Spleen (tissue), 11 donors: ENCODE results near the gene KCNJ18. TPM values are rescaled to one million over a fixed set of nuclear protein-coding genes. Genes with fewer than 3 reads are reported as not detected.
"Not testable (repeated sequence)": the region's sequence is repeated elsewhere in the genome, so short reads cannot be mapped to it uniquely, and the experiment has no call there.

Experiments used
- DNase-seq: peaks from one replicate; pipeline ENCODE4 v3.0.0-alpha.2; 2020
- H3K27ac ChIP-seq, 8 donors: fragments of 200-600 bp; sonication (generic) in 7 of 8; 1 replicate in 4 of 8; 2 replicates in 4 of 8; pipeline versions ENCODE4 v1.5.0 to v1.8.0; 2016 to 2021; ENCODE audit warnings: inconsistent platforms in 4 of 8, mild to moderate bottlenecking in 4 of 8, moderate library complexity in 1 of 8
- H3K27me3 ChIP-seq, 7 donors: fragments of 200-600 bp; sonication (generic) in 6 of 7; replicated peaks in 1 of 7; 1 replicate in 4 of 7; 2 replicates in 3 of 7; pipeline versions ENCODE4 v1.5.0 to v1.8.0; 2016 to 2021; ENCODE audit warnings: inconsistent platforms in 3 of 7, mild to moderate bottlenecking in 1 of 7
- H3K36me3 ChIP-seq, 6 donors: fragments of 200-600 bp; sonication (generic) in 5 of 6; 1 replicate in 4 of 6; 2 replicates in 2 of 6; pipeline versions ENCODE4 v1.5.0 to v1.8.0; 2016 to 2021; ENCODE audit warnings: inconsistent platforms in 2 of 6
- H3K4me1 ChIP-seq, 6 donors: fragments of 200-600 bp; sonication (generic) in 5 of 6; 1 replicate in 3 of 6; 2 replicates in 3 of 6; pipeline versions ENCODE4 v1.5.0 to v1.8.0; 2016 to 2021; ENCODE audit warnings: inconsistent platforms in 3 of 6
- H3K4me3 ChIP-seq, 8 donors: fragments of 200-600 bp; sonication (generic) in 7 of 8; 1 replicate in 4 of 8; 2 replicates in 4 of 8; pipeline versions ENCODE4 v1.5.0 to v1.8.0; 2016 to 2021; ENCODE audit warnings: inconsistent platforms in 4 of 8, mild to moderate bottlenecking in 4 of 8, moderate library complexity in 2 of 8
- H3K9me3 ChIP-seq, 8 donors: fragments of 200-600 bp; sonication (generic) in 7 of 8; 1 replicate in 4 of 8; 2 replicates in 4 of 8; pipeline versions ENCODE4 v1.5.0 to v1.8.0; 2016 to 2021; ENCODE audit warnings: inconsistent platforms in 4 of 8
- CTCF ChIP-seq, 11 experiments: fragments of 200-600 bp in 7 of 11; fragments of 450-650 bp in 4 of 11; sonication (generic) in 4 of 11; IDR thresholded peaks in 8 of 11; conservative IDR thresholded peaks in 3 of 11; 1 replicate in 7 of 11; 2 replicates in 4 of 11; pipeline versions ENCODE4 v1.4.0 to v1.8.0; 2016 to 2021; ENCODE audit warnings: antibody characterized with exemption in 11 of 11, inconsistent platforms in 4 of 11, mild to moderate bottlenecking in 1 of 11
- POLR2A ChIP-seq, 3 donors: fragments of 450-650 bp; IDR thresholded peaks; one replicate each; pipeline ENCODE4 v1.5.1; 2017; ENCODE audit warnings: antibody characterized with exemption in 3 of 3, mild to moderate bottlenecking in 1 of 3
- POLR2AphosphoS5 ChIP-seq, 3 donors: sonication (generic); formaldehyde crosslinking; IDR thresholded peaks; one replicate each; pipeline ENCODE4 v1.5.1; 2017; ENCODE audit warnings: antibody characterized with exemption in 3 of 3
- WGBS, 5 donors: extraction: QIAGEN DNeasy Blood & Tissue Kit in 3 of 5; methylation state at CpG; one replicate each; pipeline versions ENCODE4 v1.1.5 to v1.1.7; 2013 to 2018; 5-methylcytosine and 5-hydroxymethylcytosine counted together
- intact Hi-C: fragments of 100-400 bp; cut with DNase I; formaldehyde crosslinking; loops from one replicate; pipeline ENCODE4 v1.15.0; 2023; ENCODE audit warnings: low total_unique reads
- polyA plus RNA-seq, 3 donors: library from polyadenylated mRNA; stranded (reverse); fragments of 200-250 nt; gene quantifications; one replicate each; pipeline ENCODE4 v1.2.1, GENCODE V29; 2013
- total RNA-seq, 7 donors: library from RNA; depleted of rRNA in 3 of 7; stranded (reverse); fragments of >200 nt in 3 of 7; fragmentation: NEBNext Ultra II Directional in 4 of 7; extraction: Animal tissue kit (Norgen Biotek cat#: 25700) in 4 of 7; gene quantifications; one replicate each; pipeline versions ENCODE4 v1.1.0 to v1.2.1, GENCODE V29; 2016 to 2021
- donor health status: healthy with polysubstance abuse.
- donor health status: DM: no; HTN: no; CAD: no; lungs with moderate emphysema.
- donor health status: DM: no; HTN: no; CAD: no.
- donor health status: Bipolar disorder and iron deficiency.
- donor health status: healthy.
- donor health status: DM: no; HTN: no; CAD: no.
- donor health status: DM: yes; HTN: yes; CAD: no.

Gene KCNJ18
- total and polyA plus RNA-seq, 10 donors, result not detected

DNA sequence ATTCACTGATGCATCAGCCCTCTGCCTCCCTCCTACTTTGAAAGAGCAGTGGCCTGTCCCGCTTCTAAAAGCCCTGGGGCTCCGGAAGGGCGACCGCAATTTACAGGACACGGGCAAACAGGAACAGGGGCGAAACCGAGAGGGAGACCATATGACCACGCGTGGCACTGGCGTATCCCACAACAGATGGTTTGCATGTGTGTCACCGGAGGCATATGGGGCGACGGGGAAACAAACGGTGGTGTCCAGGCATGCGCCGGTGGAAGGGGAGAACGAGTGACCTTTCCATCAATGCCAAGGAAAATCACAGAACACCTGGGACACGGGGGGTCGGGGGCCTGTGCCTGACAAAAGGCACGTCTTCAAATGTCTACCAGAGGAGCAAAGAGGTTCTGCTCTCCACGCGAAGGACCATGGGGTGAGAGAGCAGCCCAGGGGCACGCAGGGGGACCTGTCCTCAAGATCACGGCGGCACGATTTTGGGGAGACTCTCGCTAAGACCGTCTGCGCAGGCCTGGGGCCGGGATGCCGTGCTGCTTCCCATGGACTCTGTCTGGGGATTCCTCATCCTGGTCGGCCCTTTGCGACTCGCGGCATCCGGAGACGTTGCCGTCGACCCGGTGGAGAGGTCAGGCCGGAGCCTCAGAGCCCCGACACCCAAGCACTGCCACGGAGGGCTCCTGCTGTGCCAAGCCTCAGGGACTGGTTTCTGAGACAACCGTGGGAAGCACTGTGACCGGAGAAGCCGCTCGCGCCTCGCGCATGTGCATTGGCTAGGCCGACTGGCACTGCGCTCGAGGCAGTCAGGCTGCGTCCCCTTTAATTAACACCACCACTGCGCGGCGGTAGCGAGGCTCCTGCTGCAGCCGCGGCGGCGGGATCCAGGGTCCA is 12.8 kb upstream of the KCNJ18 start:
- no peak overlapping the region for H3K4me3 ChIP-seq
- 62 to 88% (median 83%) methylated on average over 53 to 62 of the region's 62 CpGs for WGBS, 5 donors
- intact Hi-C loops, result no loop called here
- no peak overlapping the region for H3K27ac ChIP-seq
- peaks cover 0 to 32% (median under 1%) of the 10 kb centered on the region in 8 donors for H3K9me3 ChIP-seq
- no peaks in the 10 kb centered on the region for H3K36me3 ChIP-seq
- no peaks in the 10 kb centered on the region for H3K4me1 ChIP-seq
- TF ChIP-seq POLR2A (IDR thresholded peaks at IDR 0.05) (no peak), CTCF (IDR thresholded peaks at IDR 0.05 in 8 of 11, conservative IDR thresholded peaks at IDR 0.05 in 3 of 11) (no peak), POLR2AphosphoS5 (IDR thresholded peaks at IDR 0.05) (no peak)
- peak; percentile 71 for DNase-seq
- peaks cover 0 to 8% (median 0%) of the 10 kb centered on the region in 7 donors for H3K27me3 ChIP-seq

DNA sequence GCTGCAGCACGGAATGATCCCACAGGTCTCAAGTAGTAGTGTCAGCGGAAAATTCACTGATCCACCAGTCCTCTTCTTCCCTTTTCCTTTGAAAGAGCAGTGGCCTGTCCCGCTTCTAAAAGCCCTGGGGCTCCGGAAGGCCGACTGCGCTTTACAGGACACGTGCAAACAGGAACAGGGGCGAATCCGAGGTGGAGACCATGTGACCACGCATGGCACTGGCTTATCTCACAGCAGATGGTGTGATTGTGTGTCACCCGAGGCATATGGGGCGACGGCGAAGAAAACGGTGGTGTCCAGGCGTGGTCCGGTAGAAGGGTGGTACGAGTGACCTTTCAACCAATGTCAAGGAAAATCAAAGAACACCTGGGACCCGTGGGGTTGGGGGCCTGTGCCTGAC is 12.0 kb upstream of the KCNJ18 start:
- peak; percentile 78 for DNase-seq
- H3K36me3 ChIP-seq, result no peaks in the 10 kb centered on the region
- no peak overlapping the region for H3K27ac ChIP-seq
- H3K4me1 ChIP-seq, result no peaks in the 10 kb centered on the region
- no peak overlapping the region for H3K4me3 ChIP-seq
- intact Hi-C loops, result no loop called here
- TF ChIP-seq POLR2A (IDR thresholded peaks at IDR 0.05) (no peak), CTCF (IDR thresholded peaks at IDR 0.05 in 8 of 11, conservative IDR thresholded peaks at IDR 0.05 in 3 of 11) (no peak), POLR2AphosphoS5 (IDR thresholded peaks at IDR 0.05) (no peak)
- H3K9me3 ChIP-seq, result peaks cover 0 to 27% (median 0%) of the 10 kb centered on the region in 8 donors
- 80 to 87% (median 81%) methylated on average over 19 of the region's 19 CpGs for WGBS, 5 donors
- H3K27me3 ChIP-seq, result peaks cover 0 to 8% (median 0%) of the 10 kb centered on the region in 7 donors

GRCh38 chr17:21680850-21681351 is 11.4 kb upstream of the KCNJ18 start:
- H3K27ac ChIP-seq, intact Hi-C loops, H3K4me1 ChIP-seq, H3K4me3 ChIP-seq, H3K36me3 ChIP-seq, H3K27me3 ChIP-seq: not testable (repeated sequence)
- DNase-seq, result peak; percentile 69
- WGBS, 5 donors, result 56 to 83% (median 77%) methylated on average over 29 to 42 of the region's 42 CpGs
- H3K9me3 ChIP-seq, result peaks cover 0 to 22% (median 0%) of the 10 kb centered on the region in 8 donors

GRCh38 chr17:21681576-21681975 is 10.7 kb upstream of the KCNJ18 start:
- WGBS, 5 donors, result 83 to 86% (median 83%) methylated on average over 17 to 20 of the region's 20 CpGs
- H3K4me1 ChIP-seq, H3K4me3 ChIP-seq, H3K36me3 ChIP-seq, H3K27ac ChIP-seq, intact Hi-C loops, H3K27me3 ChIP-seq: not testable (repeated sequence)
- peak; percentile 62 for DNase-seq
- peaks cover 0 to 18% (median 0%) of the 10 kb centered on the region in 8 donors for H3K9me3 ChIP-seq

DNA sequence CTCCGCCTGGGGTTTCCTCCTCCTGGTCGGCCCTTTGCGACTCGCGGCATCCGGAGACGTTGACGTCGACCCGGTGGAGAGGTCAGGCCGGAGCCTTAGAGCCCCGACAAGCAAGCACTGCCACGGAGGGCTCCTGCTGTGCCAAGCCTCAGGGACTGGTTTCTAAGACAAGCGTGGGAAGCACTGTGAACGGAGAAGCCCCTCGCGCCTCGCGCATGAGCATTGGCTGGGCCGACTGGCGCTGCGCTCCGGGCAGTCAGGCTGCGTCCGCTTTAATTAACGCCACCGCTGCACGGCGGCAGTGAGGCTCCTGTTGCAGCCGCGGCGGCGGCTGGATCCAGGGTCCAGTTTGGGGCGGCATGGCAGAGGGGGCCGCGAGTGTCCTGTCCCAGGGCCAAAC is 10.2 kb upstream of the KCNJ18 start:
- peak; percentile 53 for DNase-seq
- H3K4me1 ChIP-seq, H3K4me3 ChIP-seq, H3K36me3 ChIP-seq, H3K27ac ChIP-seq, intact Hi-C loops, H3K27me3 ChIP-seq: not testable (repeated sequence)
- 85 to 96% (median 89%) methylated on average over 15 to 35 of the region's 36 CpGs for WGBS, 5 donors
- H3K9me3 ChIP-seq, result peaks cover 0 to 15% (median 0%) of the 10 kb centered on the region in 8 donors

GRCh38 chr17:21683142-21683712 is 9.1 kb upstream of the KCNJ18 start:
- H3K36me3 ChIP-seq, H3K4me3 ChIP-seq, DNase-seq, H3K27ac ChIP-seq, H3K4me1 ChIP-seq, intact Hi-C loops, H3K27me3 ChIP-seq: not testable (repeated sequence)
- H3K9me3 ChIP-seq, result peaks cover 0 to 13% (median 0%) of the 10 kb centered on the region in 8 donors
- WGBS, 5 donors, result 77 to 78% (median 78%) methylated on average over 35 to 41 of the region's 46 CpGs; no CpG with 5 or more reads in 2 of the 5 donors

DNA sequence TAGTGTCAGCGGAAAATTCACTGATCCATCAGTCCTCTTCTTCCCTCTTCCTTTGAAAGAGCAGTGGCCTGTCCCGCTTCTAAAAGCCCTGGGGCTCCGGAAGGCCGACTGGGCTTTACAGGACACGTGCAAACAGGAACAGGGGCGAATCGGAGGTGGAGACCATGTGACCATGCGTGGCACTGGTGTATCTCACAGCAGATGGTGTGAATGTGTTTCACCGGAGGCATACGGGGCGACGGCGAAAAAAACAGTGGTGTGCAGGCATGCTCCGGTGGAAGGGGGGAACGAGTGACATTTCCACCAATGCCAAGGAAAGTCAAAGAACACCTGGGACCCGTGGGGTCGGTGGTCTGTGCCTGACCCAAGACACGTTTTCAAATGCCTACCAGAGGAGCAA is 8.4 kb upstream of the KCNJ18 start:
- H3K27me3 ChIP-seq, H3K27ac ChIP-seq, H3K4me1 ChIP-seq, intact Hi-C loops, H3K36me3 ChIP-seq, H3K4me3 ChIP-seq: not testable (repeated sequence)
- 75 to 88% (median 81%) methylated on average over 14 to 18 of the region's 18 CpGs for WGBS, 5 donors
- H3K9me3 ChIP-seq, result peaks cover 0 to 13% (median 0%) of the 10 kb centered on the region in 8 donors
- DNase-seq, result peak; percentile 33

DNA sequence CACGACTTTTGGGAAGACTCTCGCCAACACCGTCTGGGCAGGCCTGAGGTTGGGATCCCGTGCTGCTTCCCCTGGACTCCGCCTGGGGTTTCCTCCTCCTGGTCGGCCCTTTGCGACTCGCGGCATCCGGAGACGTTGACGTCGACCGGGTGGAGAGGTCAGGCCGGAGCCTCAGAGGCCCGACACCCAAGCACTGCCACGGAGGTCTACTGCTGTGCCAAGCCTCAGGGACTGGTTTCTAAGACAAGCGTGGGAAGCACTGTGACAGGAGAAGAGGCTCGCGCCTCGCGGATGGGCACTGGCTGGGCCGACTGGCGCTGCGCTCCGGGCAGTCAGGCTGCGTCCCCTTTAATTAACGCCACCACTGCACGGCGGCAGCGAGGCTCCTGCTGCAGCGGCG is 7.9 kb upstream of the KCNJ18 start:
- H3K4me3 ChIP-seq, intact Hi-C loops, H3K27me3 ChIP-seq, H3K36me3 ChIP-seq, H3K27ac ChIP-seq, H3K4me1 ChIP-seq: not testable (repeated sequence)
- peaks cover 0 to 12% (median 0%) of the 10 kb centered on the region in 8 donors for H3K9me3 ChIP-seq
- 93 to 98% (median 97%) methylated on average over 9 to 28 of the region's 33 CpGs for WGBS, 5 donors
- DNase-seq, result peak; percentile 18
